HG03378 (cell line): Measurements from ENCODE around the gene OXCT2.
A peak's percentile ranks its signal among the peaks of the same experiment; 100 is the strongest.
"Not testable (repeated sequence)": the region's sequence is repeated elsewhere in the genome, so short reads cannot be mapped to it uniquely, and the experiment has no call there.

Source experiments
- ATAC-seq: cut with Tn5 transposase; IDR thresholded peaks from one replicate; pipeline ENCODE4 v1.9.1; 2021; ENCODE audit warnings: mild to moderate bottlenecking, moderate library complexity; ENCODE audit not compliant: unreplicated experiment

Gene OXCT2

GRCh38 chr1:39771022-39771532 is at the start of gene OXCT2:
TSS of gene OXCT2 (minus strand) at chr1:39771348. CDS start at chr1:39771255, 93 bp downstream.
- not testable (repeated sequence) for ATAC-seq

GRCh38 chr1:39819091-39819812 is 48.1 kb upstream of the OXCT2 start:
- ATAC-seq = no peak

GRCh38 chr1:39818482-39818881 is 47.3 kb upstream of the OXCT2 start:
- ATAC-seq = no peak

GRCh38 chr1:39817091-39817932 is 46.2 kb upstream of the OXCT2 start:
- ATAC-seq = peak; percentile 79

GRCh38 chr1:39816415-39817090 is 45.4 kb upstream of the OXCT2 start:
- ATAC-seq = peak; percentile 51

- no peak for ATAC-seq
These were observed 41.8 kb upstream of the OXCT2 start for GRCh38 chr1:39812913-39813312.

- ATAC-seq = no peak
These were observed 37.8 kb upstream of the OXCT2 start for GRCh38 chr1:39808784-39809517.

- no peak for ATAC-seq
These were observed 34.2 kb upstream of the OXCT2 start for GRCh38 chr1:39805385-39805784.

- ATAC-seq = no peak
These were observed 31.5 kb upstream of the OXCT2 start for GRCh38 chr1:39802496-39803260.

- ATAC-seq = no peak
These were observed 29.3 kb upstream of the OXCT2 start for GRCh38 chr1:39800471-39800835.

- ATAC-seq = peak; percentile 51
These were observed 28.8 kb upstream of the OXCT2 start for GRCh38 chr1:39799770-39800470.

- peak; percentile 90 for ATAC-seq
These were observed 28.0 kb upstream of the OXCT2 start for GRCh38 chr1:39798859-39799769.

- ATAC-seq = no peak
These were observed 24.5 kb upstream of the OXCT2 start for GRCh38 chr1:39795651-39796050.

- ATAC-seq = no peak
These were observed 20.7 kb upstream of the OXCT2 start for GRCh38 chr1:39791838-39792237.

- ATAC-seq = no peak
These were observed 18.5 kb upstream of the OXCT2 start for GRCh38 chr1:39789571-39790110.

- ATAC-seq = no peak
These were observed 17.8 kb upstream of the OXCT2 start, which contains the start of gene BMP8B for GRCh38 chr1:39788758-39789570. TSS of gene BMP8B (minus strand) at chr1:39788865. CDS start at chr1:39788485, 380 bp downstream.

- ATAC-seq = no peak
These were observed 17.2 kb upstream of the OXCT2 start for GRCh38 chr1:39788426-39788757.
